Adipocyte (in vitro differentiated cells): ENCODE measurements around the gene NRBF2.
A peak's percentile ranks its signal among the peaks of the same experiment; 100 is the strongest.
"Not testable (repeated sequence)": the region's sequence is repeated elsewhere in the genome, so short reads cannot be mapped to it uniquely, and the experiment has no call there.

Source experiments
- DNase-seq: peaks from one replicate; pipeline ENCODE4 v3.0.0-alpha.2; 2015; ENCODE audit warnings: low read depth
- H3K27me3 ChIP-seq: replicated peaks from 2 replicates; pipeline ENCODE4 v1.7.0; 2013; ENCODE audit warnings: mild to moderate bottlenecking, low read length, moderate library complexity; ENCODE audit not compliant: control insufficient read depth, insufficient read depth
- H3K36me3 ChIP-seq: 2 replicates; pipeline ENCODE4 v1.7.0; 2013; ENCODE audit warnings: low read length, mild to moderate bottlenecking, moderate library complexity; ENCODE audit not compliant: control insufficient read depth, insufficient read depth, severe bottlenecking
- H3K4me1 ChIP-seq: 2 replicates; pipeline ENCODE4 v1.7.0; 2013; ENCODE audit warnings: mild to moderate bottlenecking, low read length, moderate library complexity; ENCODE audit not compliant: control insufficient read depth, insufficient read depth
- H3K4me3 ChIP-seq: 2 replicates; pipeline ENCODE4 v1.7.0; 2013; ENCODE audit warnings: mild to moderate bottlenecking, low read length, moderate library complexity
- H3K9ac ChIP-seq: 2 replicates; pipeline ENCODE4 v1.7.0; 2013; ENCODE audit warnings: mild to moderate bottlenecking, low read length, moderate library complexity
- H3K9me3 ChIP-seq: 2 replicates; pipeline ENCODE4 v1.7.0; 2013; ENCODE audit warnings: mild to moderate bottlenecking, low read length, moderate library complexity; ENCODE audit not compliant: control insufficient read depth

Gene NRBF2

DNA sequence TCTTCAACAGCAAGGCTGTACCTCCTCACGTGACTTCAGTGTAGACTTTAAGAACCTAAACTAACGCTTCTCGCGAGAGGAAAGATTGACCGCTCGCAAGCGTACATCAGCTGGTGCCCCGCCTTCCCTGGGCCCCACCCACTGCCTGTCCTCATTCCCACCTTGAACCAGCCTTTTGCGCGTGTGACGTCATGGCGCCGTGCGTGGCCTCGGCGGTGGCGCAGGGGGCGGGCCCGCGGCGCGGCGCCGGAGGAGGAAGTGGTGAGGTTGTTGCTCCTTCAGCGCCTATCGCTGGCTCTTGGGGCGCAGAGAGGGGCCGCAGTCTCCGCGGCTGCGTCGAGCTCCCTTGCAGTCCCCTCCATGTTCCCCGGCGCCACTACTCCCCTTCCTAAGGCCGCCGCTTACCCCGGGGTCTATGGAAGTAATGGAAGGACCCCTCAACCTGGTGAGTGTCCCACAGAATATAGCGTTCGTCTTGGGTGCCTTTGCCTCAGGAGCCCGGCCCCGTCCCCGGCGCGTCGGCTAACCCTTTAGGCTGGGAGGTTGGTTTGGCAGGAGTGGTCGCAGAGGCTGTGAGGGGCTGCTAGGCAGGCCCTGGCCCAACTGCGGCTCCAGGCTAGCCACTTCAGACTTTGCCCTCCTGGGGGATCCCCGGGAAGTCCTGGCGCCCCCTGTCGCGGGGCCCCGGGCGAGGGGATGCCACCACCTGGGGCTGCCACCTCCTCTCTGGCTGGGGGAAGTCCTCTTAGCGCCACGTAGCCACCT is at the start of gene NRBF2:
Gene NRBF2 (plus strand): TSS at position 273 of the 765 bp plus-strand sequence. CDS start 143 bp downstream, at position 416.
- Histone ChIP-seq H3K36me3 (no peaks in the 10 kb centered on the region), H3K4me1 (peaks cover 42% of the 10 kb centered on the region), H3K9me3 (no peaks in the 10 kb centered on the region), H3K27me3 (no peaks in the 10 kb centered on the region), H3K4me3 (peak within 1 kb of the TSS; percentile 99), H3K9ac (peak within 1 kb of the TSS; percentile 100)
- peak; percentile 99 for DNase-seq

DNA sequence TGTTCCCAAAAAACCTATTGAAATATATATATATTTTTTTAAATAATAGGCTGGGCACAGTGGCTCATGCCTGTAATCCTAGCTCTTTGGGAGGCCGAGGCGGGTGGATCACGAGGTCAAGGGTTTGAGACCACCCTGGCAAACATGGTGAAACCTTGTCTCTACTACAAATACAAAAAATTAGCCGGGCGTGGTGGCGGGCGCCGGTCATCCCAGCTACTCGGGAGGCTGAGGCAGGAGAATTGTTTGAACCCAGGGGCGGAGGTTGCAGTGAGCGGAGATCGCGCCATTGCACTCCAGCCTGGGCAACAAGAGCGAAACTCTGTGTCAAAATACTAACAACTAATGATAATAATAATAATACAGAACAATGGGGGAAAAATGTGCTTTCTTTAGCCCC is 49.7 kb upstream of the NRBF2 start:
- H3K9ac ChIP-seq, H3K27me3 ChIP-seq, H3K4me3 ChIP-seq, H3K9me3 ChIP-seq, H3K36me3 ChIP-seq, DNase-seq: not testable (repeated sequence)
- peaks cover 24% of the 10 kb centered on the region for H3K4me1 ChIP-seq

DNA sequence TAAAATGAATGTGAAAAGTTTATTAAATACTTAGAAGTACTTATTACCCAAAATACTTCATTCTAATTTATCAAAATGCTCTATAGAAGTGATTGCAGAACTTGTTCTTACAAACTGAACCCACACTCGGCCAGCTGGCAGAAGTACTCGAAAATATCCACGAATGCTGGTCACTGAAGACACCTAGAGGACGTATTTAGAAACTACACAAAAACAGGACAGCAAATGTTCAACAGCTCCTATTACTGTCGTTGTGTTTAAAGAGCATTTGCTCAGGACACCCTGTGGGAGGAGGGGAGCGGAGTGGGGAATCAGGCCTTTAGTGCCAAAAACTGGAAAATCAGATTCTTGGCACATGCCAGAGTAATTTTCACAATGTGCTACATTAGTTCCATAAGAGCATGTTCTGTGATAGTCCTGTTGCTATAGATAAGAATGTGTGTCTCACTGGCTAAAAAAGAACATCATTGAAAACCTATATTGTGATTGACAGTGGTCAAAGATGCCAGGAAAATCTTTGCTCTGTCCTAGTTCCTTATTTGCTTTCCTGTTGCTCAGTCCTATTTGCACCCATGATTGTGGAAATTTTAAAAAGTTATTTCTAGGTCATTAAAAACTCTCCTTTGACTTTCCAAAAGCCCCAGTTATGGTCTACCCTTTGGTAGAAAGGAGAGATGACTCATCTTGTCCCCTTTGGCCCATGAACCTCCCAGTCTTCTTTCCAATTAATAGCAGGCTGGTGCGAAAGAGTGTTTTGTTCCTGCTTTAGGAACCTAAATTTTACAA is 49.0 kb upstream of the NRBF2 start:
- no peaks in the 10 kb centered on the region for H3K36me3 ChIP-seq
- H3K4me3 ChIP-seq: peak overlapping the region; percentile 14
- H3K9ac ChIP-seq: peak overlapping the region; percentile 38
- no peaks in the 10 kb centered on the region for H3K27me3 ChIP-seq
- peak; percentile 90 for DNase-seq
- peaks cover 24% of the 10 kb centered on the region for H3K4me1 ChIP-seq
- no peaks in the 10 kb centered on the region for H3K9me3 ChIP-seq

DNA sequence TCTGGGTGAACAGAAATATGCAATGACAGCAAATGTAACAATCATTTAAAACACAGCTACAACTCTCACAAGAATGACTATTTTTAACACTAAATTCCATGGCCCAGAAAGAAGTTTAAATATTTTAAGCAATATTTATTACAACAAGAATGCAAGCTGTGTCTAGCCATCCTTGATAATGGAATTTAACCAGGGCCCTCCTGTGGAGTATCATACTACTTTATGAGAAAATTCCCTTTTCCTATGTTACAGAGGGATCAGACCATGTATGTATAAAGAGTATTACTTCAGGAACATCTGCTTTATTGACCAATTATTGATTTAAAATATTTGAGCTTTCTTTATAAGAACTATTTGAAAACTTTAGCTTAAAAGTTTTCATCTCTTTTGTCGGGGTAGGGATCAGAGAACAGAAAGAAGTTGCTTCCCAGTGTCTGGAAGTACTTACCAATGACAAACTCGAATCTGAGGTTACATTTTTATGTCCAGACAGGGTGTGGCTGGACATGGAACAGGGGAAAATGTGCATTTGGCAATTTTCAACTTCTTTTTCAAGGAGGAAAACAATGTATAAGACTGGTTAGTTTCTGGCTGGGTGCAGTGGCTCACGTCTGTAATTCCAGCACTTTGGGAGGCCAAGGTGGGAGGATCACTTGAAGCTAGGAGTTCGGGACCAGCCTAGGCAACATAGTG is 48.3 kb upstream of the NRBF2 start:
- Histone ChIP-seq H3K4me1 (peaks cover 24% of the 10 kb centered on the region), H3K36me3 (no peaks in the 10 kb centered on the region), H3K4me3 (peak overlapping the region; percentile 14), H3K9ac (peak overlapping the region; percentile 38), H3K9me3 (no peaks in the 10 kb centered on the region), H3K27me3 (no peaks in the 10 kb centered on the region)
- peak; percentile 36 for DNase-seq

DNA sequence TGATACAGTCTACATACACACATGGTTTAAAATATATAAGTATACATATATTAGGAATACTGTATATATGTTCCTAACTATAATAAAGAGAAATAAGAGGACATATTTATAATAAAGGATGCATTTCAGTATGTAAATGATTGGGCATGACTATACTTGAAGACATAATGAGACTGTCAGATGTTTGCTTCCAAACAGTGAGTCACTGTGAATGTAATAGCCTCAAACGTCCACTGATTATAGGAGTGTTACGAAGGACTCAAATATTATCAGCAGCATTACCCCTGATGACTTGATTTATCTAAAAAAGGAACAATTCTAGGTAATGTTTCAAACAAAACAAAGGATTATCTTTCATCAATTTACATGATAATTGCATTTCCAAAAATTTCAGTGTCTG is 39.9 kb upstream of the NRBF2 start:
- DNase-seq: no peak
- no peak overlapping the region for H3K9ac ChIP-seq
- H3K4me3 ChIP-seq: no peak overlapping the region
- no peaks in the 10 kb centered on the region for H3K27me3 ChIP-seq
- H3K4me1 ChIP-seq: no peaks in the 10 kb centered on the region
- H3K36me3 ChIP-seq: no peaks in the 10 kb centered on the region
- no peaks in the 10 kb centered on the region for H3K9me3 ChIP-seq

DNA sequence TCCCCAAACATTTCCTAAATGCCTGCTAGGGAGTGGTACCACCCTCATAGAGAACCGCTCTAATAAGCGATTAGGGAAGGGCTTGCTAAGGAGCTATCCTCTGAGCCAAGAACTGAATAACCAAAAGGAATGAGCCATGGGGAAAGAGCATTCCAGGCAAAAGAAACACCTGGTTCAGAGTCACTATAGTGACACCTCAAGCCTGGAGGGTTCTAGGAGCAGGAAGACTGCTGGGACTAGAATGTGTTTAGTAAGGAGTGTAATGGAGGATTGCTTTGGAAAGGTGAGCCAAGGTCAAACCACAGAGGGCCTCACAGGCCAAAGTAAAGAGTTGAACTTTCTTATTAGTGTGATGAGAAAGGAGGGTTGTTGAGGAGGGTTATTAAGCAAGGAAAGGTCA is 38.7 kb upstream of the NRBF2 start:
- Histone ChIP-seq H3K4me3 (no peak overlapping the region), H3K9ac (no peak overlapping the region), H3K27me3 (no peaks in the 10 kb centered on the region), H3K9me3 (no peaks in the 10 kb centered on the region), H3K36me3 (no peaks in the 10 kb centered on the region), H3K4me1 (no peaks in the 10 kb centered on the region)
- DNase-seq: no peak

DNA sequence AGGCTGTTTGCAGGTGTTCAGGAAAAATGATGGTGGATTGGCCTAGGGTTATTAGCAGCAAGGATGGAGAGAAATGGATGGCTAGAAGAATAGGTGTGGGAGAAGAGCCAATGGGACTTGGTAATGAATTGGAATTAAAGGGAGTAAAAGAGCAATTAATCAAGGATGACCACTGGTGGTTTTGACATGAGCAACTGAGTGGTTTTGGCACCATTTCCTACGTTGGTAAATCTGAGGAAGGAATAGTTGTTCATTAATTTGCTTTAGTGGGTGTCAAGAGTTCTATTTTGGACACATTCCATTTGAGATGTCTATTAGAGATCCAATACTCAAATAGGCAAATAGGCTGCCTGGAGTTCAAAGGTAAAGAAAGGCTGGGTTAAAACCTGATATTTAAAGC is 38.2 kb upstream of the NRBF2 start:
- DNase-seq: no peak
- no peaks in the 10 kb centered on the region for H3K4me1 ChIP-seq

DNA sequence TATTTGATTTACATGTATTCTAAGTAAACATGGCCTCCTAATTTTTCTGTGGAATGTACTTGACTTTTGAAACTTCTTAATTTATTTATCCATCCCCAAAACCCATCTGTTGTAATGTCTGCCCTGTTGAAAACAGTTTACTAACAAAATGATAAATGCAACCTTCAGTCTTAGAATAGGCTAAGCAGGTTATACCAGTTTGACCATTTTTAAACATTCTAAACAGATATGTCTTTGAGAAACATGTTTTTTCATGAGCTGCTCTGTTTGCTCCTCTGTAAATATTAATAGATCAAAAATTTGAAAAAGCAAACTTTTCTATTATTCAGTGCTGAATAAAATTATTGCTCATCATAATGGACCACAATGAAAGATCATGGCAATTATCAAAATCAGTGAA is 33.4 kb upstream of the NRBF2 start:
- no peaks in the 10 kb centered on the region for H3K4me1 ChIP-seq
- no peaks in the 10 kb centered on the region for H3K36me3 ChIP-seq
- H3K9ac ChIP-seq: no peak overlapping the region
- no peaks in the 10 kb centered on the region for H3K9me3 ChIP-seq
- H3K4me3 ChIP-seq: no peak overlapping the region
- DNase-seq: no peak
- H3K27me3 ChIP-seq: no peaks in the 10 kb centered on the region

More for the DNA sequence above, 38.2 kb upstream of the NRBF2 start:
- H3K9ac ChIP-seq: no peak overlapping the region
- no peaks in the 10 kb centered on the region for H3K9me3 ChIP-seq
- H3K36me3 ChIP-seq: no peaks in the 10 kb centered on the region
- no peak overlapping the region for H3K4me3 ChIP-seq
- no peaks in the 10 kb centered on the region for H3K27me3 ChIP-seq

DNA sequence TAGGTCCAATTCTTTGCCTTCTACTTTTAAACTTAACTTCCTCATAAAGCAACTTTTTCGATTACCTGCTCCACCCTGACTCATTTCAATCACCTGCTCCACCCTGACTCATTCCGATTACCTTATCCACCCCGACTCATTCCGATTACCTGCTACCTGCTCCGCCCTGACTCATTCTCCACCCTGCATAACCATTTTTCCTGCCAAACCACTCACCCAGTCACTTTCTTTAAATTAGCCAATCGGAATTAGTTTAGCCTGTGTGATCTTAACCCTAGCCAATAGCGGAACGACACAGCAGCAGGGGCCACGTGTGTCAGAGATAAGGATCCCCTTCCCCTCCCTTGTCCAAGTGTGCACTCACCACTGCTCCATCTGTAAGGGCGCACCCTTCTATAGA is 32.0 kb upstream of the NRBF2 start:
- H3K9ac ChIP-seq, H3K4me3 ChIP-seq, H3K36me3 ChIP-seq, H3K9me3 ChIP-seq, H3K27me3 ChIP-seq, DNase-seq, H3K4me1 ChIP-seq: not testable (repeated sequence)

DNA sequence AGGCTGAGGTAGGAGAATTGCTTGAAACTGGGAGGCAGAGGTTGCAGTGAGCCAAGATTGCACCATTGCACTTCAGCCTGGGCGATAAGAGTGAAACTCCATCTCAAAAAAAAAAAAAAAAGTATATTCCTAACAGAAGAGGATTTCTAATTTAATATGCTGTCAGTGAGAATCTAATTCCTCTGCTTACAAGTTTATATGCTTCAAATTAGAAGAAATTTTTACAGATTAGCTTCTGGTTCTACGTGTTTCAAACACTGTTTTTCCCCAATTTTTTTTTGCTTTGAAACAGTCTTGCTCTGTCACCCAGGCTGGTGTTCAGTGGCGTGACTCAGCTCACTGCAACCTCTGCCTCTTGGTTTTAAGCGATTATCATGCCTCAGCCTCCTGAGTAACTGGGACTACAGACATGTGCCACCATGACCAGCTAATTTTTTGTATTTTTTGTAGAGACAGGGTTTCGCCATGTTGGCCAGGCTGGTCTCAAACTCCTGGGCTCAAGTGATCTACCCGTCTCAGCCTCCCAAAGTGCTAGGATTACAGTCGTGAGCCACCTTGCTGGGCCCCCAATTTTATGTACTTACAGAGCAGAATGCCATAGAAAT is 30.7 kb upstream of the NRBF2 start:
- H3K9me3 ChIP-seq, H3K9ac ChIP-seq: not testable (repeated sequence)

DNA sequence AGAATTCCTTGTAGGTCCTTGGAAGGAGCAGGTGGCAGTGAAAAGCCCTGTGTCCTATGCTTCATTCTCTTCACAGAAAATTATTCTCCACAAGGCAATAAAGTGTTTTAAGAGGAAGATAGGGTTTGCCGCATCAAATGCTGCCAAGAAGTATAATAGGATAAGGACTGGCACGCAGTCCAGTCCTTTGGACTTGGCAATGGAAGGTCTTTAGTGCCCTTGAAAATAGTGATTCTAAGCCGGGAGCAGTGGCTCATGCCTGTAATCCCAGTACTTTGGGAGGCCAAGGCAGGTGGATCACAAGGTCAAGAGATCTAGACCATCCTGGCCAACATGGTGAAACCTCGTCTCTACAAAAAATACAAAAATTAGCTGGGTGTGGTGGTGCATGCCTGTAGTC is 29.9 kb upstream of the NRBF2 start:
- H3K9me3 ChIP-seq, H3K27me3 ChIP-seq, H3K4me3 ChIP-seq: not testable (repeated sequence)

More for the DNA sequence above, 30.7 kb upstream of the NRBF2 start:
- H3K27me3 ChIP-seq, H3K4me3 ChIP-seq, DNase-seq, H3K36me3 ChIP-seq: not testable (repeated sequence)
- H3K4me1 ChIP-seq: peaks cover 13% of the 10 kb centered on the region

More for the DNA sequence above, 29.9 kb upstream of the NRBF2 start:
- peaks cover 13% of the 10 kb centered on the region for H3K4me1 ChIP-seq
- not testable (repeated sequence) for H3K9ac ChIP-seq, DNase-seq, H3K36me3 ChIP-seq
